Peyer's patch (tissue), 4 donors: ENCODE data around the gene MPPED2. TPM values are rescaled to one million over a fixed set of nuclear protein-coding genes. Genes with fewer than 3 reads are reported as not detected.

Source experiments
- DNase-seq, 3 donors: peaks; one replicate each; pipeline ENCODE4 v3.0.0-alpha.2; 2017 to 2019
- H3K27ac ChIP-seq, 4 donors: fragments of 200-600 bp; sonication (generic); one replicate each; pipeline ENCODE4 v1.5.1; 2016 to 2019
- H3K27me3 ChIP-seq, 2 donors: fragments of 200-600 bp; sonication (generic); one replicate each; pipeline ENCODE4 v1.5.1; 2019
- H3K36me3 ChIP-seq, 3 donors: fragments of 200-600 bp; sonication (generic); one replicate each; pipeline ENCODE4 v1.5.1; 2016 to 2019
- H3K4me1 ChIP-seq, 4 donors: fragments of 200-600 bp; sonication (generic); one replicate each; pipeline ENCODE4 v1.5.1; 2016 to 2019
- H3K4me3 ChIP-seq, 4 donors: fragments of 200-600 bp; sonication (generic); 1 replicate in 3 of 4; 2 replicates in 1 of 4; pipeline ENCODE4 v1.5.1; 2016 to 2019; ENCODE audit warnings: mild to moderate bottlenecking in 1 of 4
- H3K9me3 ChIP-seq, 4 donors: fragments of 200-600 bp; sonication (generic); one replicate each; pipeline ENCODE4 v1.5.1; 2016 to 2019; ENCODE audit warnings: mild to moderate bottlenecking in 1 of 4
- CTCF ChIP-seq, 6 experiments: fragments of 450-650 bp in 4 of 6; fragments of 200-600 bp in 2 of 6; sonication (generic) in 1 of 6; IDR thresholded peaks; one replicate each; pipeline ENCODE4 v1.5.1; 2017 to 2019; ENCODE audit warnings: antibody characterized with exemption in 6 of 6, mild to moderate bottlenecking in 3 of 6, moderate library complexity in 1 of 6
- POLR2A ChIP-seq, 2 donors: fragments of 450-650 bp; IDR thresholded peaks; one replicate each; pipeline ENCODE4 v1.5.1; 2017; ENCODE audit warnings: antibody characterized with exemption in 2 of 2, mild to moderate bottlenecking in 2 of 2, moderate library complexity in 2 of 2
- total RNA-seq, 4 donors: library from RNA; depleted of rRNA; stranded (reverse); fragments of >200 nt; gene quantifications; one replicate each; pipeline ENCODE4 v1.1.0, GENCODE V29; 2016

Gene MPPED2
- total RNA-seq, 4 donors from 2014 or later, result 1.5 TPM; not detected in 3

- H3K9me3 ChIP-seq, result no peaks in the 10 kb centered on the region
- no peak for DNase-seq
- H3K27ac ChIP-seq, result no peak overlapping the region
- no peak for TF ChIP-seq POLR2A (IDR thresholded peaks at IDR 0.05)
- no peak for TF ChIP-seq CTCF (IDR thresholded peaks at IDR 0.05)
- peaks cover 0 to 8% (median 0%) of the 10 kb centered on the region in 4 donors for H3K4me1 ChIP-seq
- H3K36me3 ChIP-seq, result no peaks in the 10 kb centered on the region
- H3K27me3 ChIP-seq, result no peaks in the 10 kb centered on the region
- H3K4me3 ChIP-seq, result no peak overlapping the region
These were observed 97.1 kb downstream of the MPPED2 start for GRCh38 chr11:30489076-30489475.

GRCh38 chr11:30488304-30488998, 97.7 kb downstream of the MPPED2 start:
- Histone ChIP-seq H3K27me3 (no peaks in the 10 kb centered on the region), H3K4me1 (peaks cover 0 to 8% (median 0%) of the 10 kb centered on the region in 4 donors), H3K36me3 (no peaks in the 10 kb centered on the region), H3K9me3 (no peaks in the 10 kb centered on the region), H3K4me3 (peak overlapping the region in 1 of 4 donors; percentile 19), H3K27ac (no peak overlapping the region)
- TF ChIP-seq CTCF (IDR thresholded peaks at IDR 0.05) (no peak), POLR2A (IDR thresholded peaks at IDR 0.05) (no peak)
- DNase-seq, result no peak

DNA sequence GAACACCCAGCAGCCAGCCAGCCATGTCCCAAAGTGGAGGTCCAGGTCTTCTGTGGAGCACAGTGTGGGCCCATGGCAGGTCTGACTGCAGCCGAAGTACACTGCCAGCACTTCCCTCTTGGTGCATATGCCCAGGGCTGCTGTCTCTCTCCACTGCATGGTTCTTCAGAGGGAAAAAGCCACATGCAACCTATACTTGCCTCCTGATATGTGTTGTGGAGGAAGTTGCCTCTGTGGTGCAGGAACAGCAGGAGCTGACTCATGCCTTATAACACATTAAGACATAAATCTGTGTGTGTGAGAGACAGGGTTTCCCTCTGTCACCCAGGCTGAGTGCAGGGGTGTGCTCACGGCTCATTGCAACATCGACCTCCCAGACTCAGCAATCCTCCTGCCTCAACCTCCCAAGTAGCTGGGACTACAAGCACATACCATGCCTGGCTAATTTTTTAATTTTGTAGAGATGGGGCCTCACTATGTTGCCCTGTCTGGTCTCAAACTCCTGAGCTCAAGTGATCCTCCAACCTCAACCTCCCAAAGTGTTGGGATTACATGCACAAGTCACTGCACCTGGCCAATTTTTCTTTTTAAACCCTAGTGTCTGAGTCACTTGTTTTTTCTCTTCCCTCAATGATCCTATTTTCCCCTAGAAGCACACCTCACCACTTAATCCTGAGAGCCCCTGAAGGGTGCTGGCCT, 98.8 kb downstream of the MPPED2 start:
- H3K36me3 ChIP-seq, result no peaks in the 10 kb centered on the region
- DNase-seq, result peak in 1 of 3 donors; percentile 47

GRCh38 chr11:30485756-30486155, 100.4 kb downstream of the MPPED2 start:
- Histone ChIP-seq H3K27me3 (no peaks in the 10 kb centered on the region), H3K36me3 (no peaks in the 10 kb centered on the region), H3K9me3 (no peaks in the 10 kb centered on the region), H3K4me3 (no peak overlapping the region), H3K4me1 (peaks cover 0 to 8% (median 0%) of the 10 kb centered on the region in 4 donors), H3K27ac (no peak overlapping the region)
- TF ChIP-seq POLR2A (IDR thresholded peaks at IDR 0.05), result no peak
- no peak for TF ChIP-seq CTCF (IDR thresholded peaks at IDR 0.05)
- DNase-seq, result no peak

More for the DNA sequence above, 98.8 kb downstream of the MPPED2 start:
- TF ChIP-seq CTCF (IDR thresholded peaks at IDR 0.05) (no peak), POLR2A (IDR thresholded peaks at IDR 0.05) (no peak)
- Histone ChIP-seq H3K4me3 (no peak overlapping the region), H3K27ac (no peak overlapping the region), H3K4me1 (peaks cover 0 to 8% (median 0%) of the 10 kb centered on the region in 4 donors), H3K9me3 (no peaks in the 10 kb centered on the region), H3K27me3 (no peaks in the 10 kb centered on the region)

DNA sequence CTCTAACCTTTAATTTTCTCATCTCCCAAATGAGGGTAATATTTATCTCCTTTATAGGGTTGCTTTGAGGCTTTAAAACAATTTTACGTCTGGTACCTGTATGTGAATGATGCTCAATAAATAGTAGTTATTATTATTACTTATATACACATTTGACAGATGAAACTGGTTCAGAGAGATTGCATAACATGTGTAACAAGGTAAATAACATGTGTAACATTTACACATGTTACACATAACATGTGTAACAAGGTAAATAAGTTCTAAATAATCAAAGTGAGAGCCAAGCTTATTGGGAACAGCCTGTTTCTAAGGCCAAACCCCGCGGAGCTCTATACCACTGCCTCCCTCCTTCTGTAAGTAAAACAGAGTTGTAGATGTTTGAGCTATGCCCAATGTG, 100.9 kb downstream of the MPPED2 start:
- H3K27me3 ChIP-seq, result no peaks in the 10 kb centered on the region
- no peaks in the 10 kb centered on the region for H3K36me3 ChIP-seq
- no peak overlapping the region for H3K27ac ChIP-seq
- H3K9me3 ChIP-seq, result no peaks in the 10 kb centered on the region
- H3K4me3 ChIP-seq, result no peak overlapping the region
- peaks cover 0 to 8% (median 0%) of the 10 kb centered on the region in 4 donors for H3K4me1 ChIP-seq
- no peak for DNase-seq
- TF ChIP-seq CTCF (IDR thresholded peaks at IDR 0.05), result no peak
- no peak for TF ChIP-seq POLR2A (IDR thresholded peaks at IDR 0.05)
